Lower leg skin (tissue), 3 donors: ENCODE measurements around the gene GRIN2B.

Experiments
- CTCF ChIP-seq, 3 donors: fragments of 450-650 bp; IDR thresholded peaks; one replicate each; pipeline ENCODE4 v1.5.1; 2016; ENCODE audit warnings: antibody characterized with exemption in 3 of 3, mild to moderate bottlenecking in 3 of 3, moderate library complexity in 2 of 3
- POLR2A ChIP-seq, 2 donors: fragments of 450-650 bp; IDR thresholded peaks; one replicate each; pipeline ENCODE4 v1.6.1; 2016 to 2017; ENCODE audit warnings: antibody characterized with exemption in 2 of 2, mild to moderate bottlenecking in 1 of 2, moderate library complexity in 1 of 2

GRCh38 chr12:14010989-14011388 is 29.6 kb upstream of the GRIN2B start:
- no peak for TF ChIP-seq CTCF (IDR thresholded peaks at IDR 0.05)
- no peak for TF ChIP-seq POLR2A (IDR thresholded peaks at IDR 0.05)
